Measurements from ENCODE around the gene EMP3. TPM values are rescaled to one million over a fixed set of nuclear protein-coding genes. Genes with fewer than 3 reads are reported as not detected.
"Not testable (repeated sequence)": the region's sequence is repeated elsewhere in the genome, so short reads cannot be mapped to it uniquely, and the experiment has no call there.

EMP3 gene
- total RNA-seq, 1 donor from 2014 or later: 309 TPM

DNA sequence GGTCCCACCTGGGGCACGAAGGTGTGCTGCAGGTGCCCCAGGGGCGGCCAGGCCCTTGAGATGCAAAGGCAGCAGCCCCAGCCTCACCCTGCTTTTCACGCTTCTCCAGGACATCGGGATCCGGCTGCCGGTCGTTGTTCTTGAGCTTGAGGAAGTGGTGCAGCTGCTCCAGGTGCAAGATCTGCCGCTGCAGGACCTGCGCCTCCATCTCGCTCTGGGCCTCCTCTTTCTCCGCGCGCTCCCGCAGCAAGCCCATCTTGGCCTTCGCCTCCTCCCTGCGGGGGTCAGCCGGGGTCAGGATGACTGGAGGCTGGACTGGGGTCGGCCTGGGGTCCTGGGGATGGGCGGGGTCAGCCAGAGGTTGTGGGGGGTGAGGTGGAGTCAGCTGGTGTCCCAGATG lies 21.5 kb upstream of the EMP3 start:
- ATAC-seq (ENCODE audit: low read depth) (no peak), DNase-seq (no peak)
- TF ChIP-seq, protein P1, sequence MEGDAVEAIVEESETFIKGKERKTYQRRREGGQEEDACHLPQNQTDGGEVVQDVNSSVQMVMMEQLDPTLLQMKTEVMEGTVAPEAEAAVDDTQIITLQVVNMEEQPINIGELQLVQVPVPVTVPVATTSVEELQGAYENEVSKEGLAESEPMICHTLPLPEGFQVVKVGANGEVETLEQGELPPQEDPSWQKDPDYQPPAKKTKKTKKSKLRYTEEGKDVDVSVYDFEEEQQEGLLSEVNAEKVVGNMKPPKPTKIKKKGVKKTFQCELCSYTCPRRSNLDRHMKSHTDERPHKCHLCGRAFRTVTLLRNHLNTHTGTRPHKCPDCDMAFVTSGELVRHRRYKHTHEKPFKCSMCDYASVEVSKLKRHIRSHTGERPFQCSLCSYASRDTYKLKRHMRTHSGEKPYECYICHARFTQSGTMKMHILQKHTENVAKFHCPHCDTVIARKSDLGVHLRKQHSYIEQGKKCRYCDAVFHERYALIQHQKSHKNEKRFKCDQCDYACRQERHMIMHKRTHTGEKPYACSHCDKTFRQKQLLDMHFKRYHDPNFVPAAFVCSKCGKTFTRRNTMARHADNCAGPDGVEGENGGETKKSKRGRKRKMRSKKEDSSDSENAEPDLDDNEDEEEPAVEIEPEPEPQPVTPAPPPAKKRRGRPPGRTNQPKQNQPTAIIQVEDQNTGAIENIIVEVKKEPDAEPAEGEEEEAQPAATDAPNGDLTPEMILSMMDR (IDR thresholded peaks at IDR 0.05): no peak
- no peaks in the 10 kb centered on the region for H3K27me3 Mint-ChIP-seq
- ChIA-PET CTCF (no interaction called here), POLR2A (no interaction called here)
- H3K9me3 Mint-ChIP-seq: no peaks in the 10 kb centered on the region
- H3K27ac Mint-ChIP-seq: no peak overlapping the region
- no peak overlapping the region for H3K4me3 Mint-ChIP-seq
- intact Hi-C loops (cut with micrococcal nuclease): no loop called here
- no peaks in the 10 kb centered on the region for H3K4me1 Mint-ChIP-seq
- no peaks in the 10 kb centered on the region for H3K36me3 Mint-ChIP-seq (ENCODE audit: low read depth)

GRCh38 chr19:48308631-48309586 lies 16.4 kb upstream of the EMP3 start:
- Mint-ChIP-seq H3K27me3 (peaks cover 4% of the 10 kb centered on the region), H3K4me1 (no peaks in the 10 kb centered on the region), H3K36me3 (ENCODE audit: low read depth) (no peaks in the 10 kb centered on the region), H3K9me3 (no peaks in the 10 kb centered on the region), H3K27ac (no peak overlapping the region), H3K4me3 (no peak overlapping the region)
- intact Hi-C loops (cut with micrococcal nuclease): no loop called here
- TF ChIP-seq, protein P1 (IDR thresholded peaks at IDR 0.05): no peak
- no peak for DNase-seq
- ChIA-PET POLR2A (no interaction called here), CTCF (interaction anchor here (1.2 kb wide), 1 partner anchor 25 kb away, joined by 4 read pairs; no protein-coding TSS in a partner anchor)
- ATAC-seq (ENCODE audit: low read depth): no peak

GRCh38 chr19:48309731-48310130 lies 15.6 kb upstream of the EMP3 start:
- intact Hi-C loops (cut with micrococcal nuclease); H3K4me1 Mint-ChIP-seq; H3K27me3 Mint-ChIP-seq; H3K36me3 Mint-ChIP-seq (ENCODE audit: low read depth); DNase-seq; H3K27ac Mint-ChIP-seq; H3K9me3 Mint-ChIP-seq; POLR2A ChIA-PET; ATAC-seq (ENCODE audit: low read depth); CTCF ChIA-PET; H3K4me3 Mint-ChIP-seq: not testable (repeated sequence)

DNA sequence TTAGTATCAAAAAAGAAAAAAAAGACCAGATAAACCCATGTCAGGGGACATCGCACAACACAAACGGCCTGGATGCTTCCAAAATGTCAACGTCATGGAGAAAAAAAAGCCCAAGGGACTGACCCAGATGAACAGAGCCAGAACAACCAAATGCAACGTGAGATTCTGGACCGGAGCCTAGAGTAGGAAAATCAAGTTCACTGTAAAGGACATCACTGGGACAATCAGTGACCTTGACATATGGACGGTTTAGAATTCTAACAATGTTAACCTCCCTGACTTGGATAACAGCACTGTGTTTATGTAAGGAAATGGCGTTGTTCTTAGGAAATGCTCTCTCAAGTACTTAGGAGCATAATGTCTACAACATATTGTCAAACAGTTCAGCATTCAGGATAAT lies 15.1 kb upstream of the EMP3 start:
- Mint-ChIP-seq H3K4me1 (no peaks in the 10 kb centered on the region), H3K36me3 (ENCODE audit: low read depth) (no peaks in the 10 kb centered on the region), H3K27ac (no peak overlapping the region), H3K4me3 (no peak overlapping the region), H3K9me3 (no peaks in the 10 kb centered on the region), H3K27me3 (peaks cover 4% of the 10 kb centered on the region)
- ChIA-PET POLR2A (interaction anchor here (0.6 kb wide), 1 partner anchor 11 kb away, joined by 4 read pairs; no protein-coding TSS in a partner anchor), CTCF (no interaction called here)
- TF ChIP-seq, protein P1 (IDR thresholded peaks at IDR 0.05): no peak
- ATAC-seq (ENCODE audit: low read depth): no peak
- no peak for DNase-seq
- intact Hi-C loops (cut with micrococcal nuclease): no loop called here

GRCh38 chr19:48311384-48311783 lies 14.0 kb upstream of the EMP3 start:
- POLR2A ChIA-PET: no interaction called here
- Mint-ChIP-seq H3K4me3 (no peak overlapping the region), H3K27ac (no peak overlapping the region), H3K4me1 (no peaks in the 10 kb centered on the region), H3K27me3 (peaks cover 4% of the 10 kb centered on the region), H3K9me3 (no peaks in the 10 kb centered on the region), H3K36me3 (ENCODE audit: low read depth) (no peaks in the 10 kb centered on the region)
- no peak for DNase-seq
- ATAC-seq (ENCODE audit: low read depth): no peak
- CTCF ChIA-PET: interaction anchor here (0.9 kb wide), 1 partner anchor 23 kb away, joined by 3 read pairs; no protein-coding TSS in a partner anchor
- TF ChIP-seq, protein P1 (IDR thresholded peaks at IDR 0.05): no peak
- intact Hi-C loops (cut with micrococcal nuclease): no loop called here
